Activated CD8-positive, alpha-beta T cell treated with anti-CD3 and anti-CD28 coated beads for 36 hours (primary cell): ENCODE measurements around the gene GFOD2. TPM values are rescaled to one million over a fixed set of nuclear protein-coding genes. Genes with fewer than 3 reads are reported as not detected.

Experiments
- ATAC-seq: fragments of 200-7000 bp; cut with Tn5 transposase; one replicate; pipeline ENCODE4 v1.10.0; 2021; ENCODE audit warnings: mild to moderate bottlenecking, moderate library complexity
- CTCF ChIA-PET: fragments of 350-600 bp; sonication (Branson Sonifier 250); formaldehyde crosslinking; loops from one replicate; lab custom pipeline; 2021; ENCODE audit warnings: antibody characterized with exemption; lab: Charles Lee
- POLR2A ChIA-PET: fragments of 350-600 bp; sonication (Branson Sonifier 250); formaldehyde crosslinking; loops from one replicate; lab custom pipeline; 2021; ENCODE audit warnings: antibody characterized with exemption; lab: Charles Lee
- DNase-seq: peaks from one replicate; pipeline ENCODE4 v3.0.0-alpha.2; 2020
- H3K27ac Mint-ChIP-seq: one replicate; pipeline ENCODE4 v1.8.0; 2021; ENCODE audit warnings: mild to moderate bottlenecking, mixed read lengths
- H3K27me3 Mint-ChIP-seq: one replicate; pipeline ENCODE4 v1.8.0; 2021; ENCODE audit warnings: mixed read lengths
- H3K36me3 Mint-ChIP-seq: one replicate; pipeline ENCODE4 v1.8.0; 2021; ENCODE audit warnings: low read depth, mixed read lengths
- H3K4me1 Mint-ChIP-seq: one replicate; pipeline ENCODE4 v1.8.0; 2021; ENCODE audit warnings: low read depth, mixed read lengths
- H3K4me3 Mint-ChIP-seq: one replicate; pipeline ENCODE4 v1.8.0; 2021; ENCODE audit warnings: mild to moderate bottlenecking, moderate library complexity, mixed read lengths
- H3K9me3 Mint-ChIP-seq: one replicate; pipeline ENCODE4 v1.8.0; 2021; ENCODE audit warnings: mixed read lengths
- CTCF ChIP-seq: fragments of 200-600 bp; IDR thresholded peaks from one replicate; pipeline ENCODE4 v1.8.0; 2022; ENCODE audit warnings: antibody characterized with exemption, mild to moderate bottlenecking
- intact Hi-C: fragments of 100-400 bp; cut with micrococcal nuclease; formaldehyde crosslinking; loops from one replicate; pipeline ENCODE4 v1.10.0; 2022
- total RNA-seq, 2 experiments: library from RNA; stranded (reverse); gene quantifications; one replicate each; pipeline ENCODE4 v1.2.3, GENCODE V29; 2021

Gene GFOD2
- total RNA-seq, 2 experiments from 2014 or later = 11.6 to 14.1 TPM

GRCh38 chr16:67645397-67646121 is 73.6 kb downstream of the GFOD2 start:
- ChIA-PET CTCF (interaction anchor here (0.7 to 11.5 kb wide), 35 partner anchors 8 to 415 kb away, joined by 3 to 224 read pairs (median 6); partner anchors contain the start of genes ACD, ATP6V0D1, C16orf86 and CTCF), POLR2A (interaction anchor here (0.6 to 9.2 kb wide), 18 partner anchors 11 to 132 kb away, joined by 3 to 100 read pairs (median 6); partner anchors contain the start of genes ACD, C16orf86, CTCF and ENKD1)
- no peak for TF ChIP-seq CTCF
- peaks cover 19% of the 10 kb centered on the region for H3K36me3 Mint-ChIP-seq
- H3K9me3 Mint-ChIP-seq = no peaks in the 10 kb centered on the region
- peak; percentile 0 for ATAC-seq
- peaks cover 13% of the 10 kb centered on the region for H3K4me1 Mint-ChIP-seq
- no peaks in the 10 kb centered on the region for H3K27me3 Mint-ChIP-seq
- H3K27ac Mint-ChIP-seq = peak overlapping the region; percentile 92
- peak overlapping the region; percentile 85 for H3K4me3 Mint-ChIP-seq
- intact Hi-C loops = loop anchor here (2.0 kb wide), 1 partner anchor 99 kb away; no protein-coding TSS in a partner anchor
- peak; percentile 27 for DNase-seq

GRCh38 chr16:67644038-67644437 is 75.1 kb downstream of the GFOD2 start:
- ChIA-PET CTCF (interaction anchor here (0.7 to 11.5 kb wide), 28 partner anchors 8 to 571 kb away, joined by 3 to 224 read pairs (median 7); partner anchors contain the start of genes ACD, ATP6V0D1, C16orf86 and CTCF), POLR2A (interaction anchor here (1.8 to 9.2 kb wide), 6 partner anchors 16 to 127 kb away, joined by 7 to 100 read pairs (median 18); partner anchors contain the start of genes ACD, C16orf86, CTCF and ENKD1)
- H3K36me3 Mint-ChIP-seq = peaks cover 15% of the 10 kb centered on the region
- H3K27ac Mint-ChIP-seq = peak overlapping the region; percentile 84
- peaks cover 13% of the 10 kb centered on the region for H3K4me1 Mint-ChIP-seq
- peak overlapping the region; percentile 71 for H3K4me3 Mint-ChIP-seq
- no peaks in the 10 kb centered on the region for H3K9me3 Mint-ChIP-seq
- no peak for TF ChIP-seq CTCF
- no peak for DNase-seq
- H3K27me3 Mint-ChIP-seq = no peaks in the 10 kb centered on the region
- no peak for ATAC-seq
- intact Hi-C loops = loop anchor here (2.0 kb wide), 1 partner anchor 97 kb away; no protein-coding TSS in a partner anchor

GRCh38 chr16:67641779-67642708 is 77.1 kb downstream of the GFOD2 start:
- TF ChIP-seq CTCF = no peak
- intact Hi-C loops = no loop called here

GRCh38 chr16:67637625-67638024 is 81.5 kb downstream of the GFOD2 start:
- peaks cover 24% of the 10 kb centered on the region for H3K36me3 Mint-ChIP-seq
- intact Hi-C loops = no loop called here
- ChIA-PET POLR2A (no interaction called here), CTCF (interaction anchor here (1.0 to 11.5 kb wide), 4 partner anchors 75 to 143 kb away, joined by 3 to 224 read pairs (median 68); partner anchors contain the start of gene CTCF)
- H3K4me1 Mint-ChIP-seq = no peaks in the 10 kb centered on the region
- H3K27me3 Mint-ChIP-seq = no peaks in the 10 kb centered on the region
- no peak overlapping the region for H3K4me3 Mint-ChIP-seq
- DNase-seq = no peak
- TF ChIP-seq CTCF = no peak
- no peaks in the 10 kb centered on the region for H3K9me3 Mint-ChIP-seq
- ATAC-seq = no peak
- no peak overlapping the region for H3K27ac Mint-ChIP-seq

More at GRCh38 chr16:67641779-67642708, 77.1 kb downstream of the GFOD2 start:
- no peak for ATAC-seq
- H3K27me3 Mint-ChIP-seq = no peaks in the 10 kb centered on the region
- no peak overlapping the region for H3K27ac Mint-ChIP-seq
- no peaks in the 10 kb centered on the region for H3K9me3 Mint-ChIP-seq
- H3K4me3 Mint-ChIP-seq = no peak overlapping the region
- ChIA-PET CTCF (interaction anchor here (0.6 to 11.5 kb wide), 9 partner anchors 15 to 121 kb away, joined by 3 to 224 read pairs (median 3); partner anchors contain the start of gene CTCF), POLR2A (interaction anchor here (0.7 to 4.6 kb wide), 5 partner anchors 9 to 95 kb away, joined by 3 to 40 read pairs (median 4); no protein-coding TSS in a partner anchor)
- DNase-seq = no peak
- peaks cover 11% of the 10 kb centered on the region for H3K4me1 Mint-ChIP-seq
- H3K36me3 Mint-ChIP-seq = peaks cover 14% of the 10 kb centered on the region
